ENCODE results near the gene TSHZ2.

TSHZ2 gene

DNA sequence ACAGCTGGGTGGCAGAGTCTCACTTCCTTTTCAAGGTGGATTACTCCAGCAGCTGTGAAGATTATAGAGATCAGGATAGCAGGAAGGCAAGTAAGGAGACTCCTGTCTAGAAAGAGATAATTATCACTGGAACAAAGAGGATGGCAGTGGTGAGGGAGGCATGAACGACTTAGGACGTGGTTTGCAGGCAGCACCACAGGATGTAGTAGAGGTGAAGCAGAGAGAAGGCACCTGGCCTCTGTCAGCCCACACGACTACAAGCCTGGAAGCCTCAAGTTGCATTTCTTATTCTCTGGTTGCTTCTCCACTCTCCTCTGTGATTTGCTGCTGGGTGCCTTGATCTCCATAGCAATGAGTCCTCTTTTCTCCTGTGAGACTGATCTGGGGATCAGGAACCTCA, 62.7 kb downstream of the TSHZ2 start:
- no peaks in the 10 kb centered on the region for H3K36me3 ChIP-seq (ENCODE audit: insufficient read depth, low read length)
- H3K4me1 ChIP-seq (ENCODE audit: insufficient read depth, low read length), result no peaks in the 10 kb centered on the region
- H3K27ac ChIP-seq (ENCODE audit: low read depth, low read length), result no peak overlapping the region
- no peak overlapping the region for H3K4me3 ChIP-seq (ENCODE audit: low read depth in 1 of 2, low read length in 2 of 2)
- no peaks in the 10 kb centered on the region for H3K9me3 ChIP-seq (ENCODE audit: low read length)
- no peak overlapping the region for H3K9ac ChIP-seq (ENCODE audit: low read length)
- H3K27me3 ChIP-seq (ENCODE audit: control insufficient read depth in 1 of 2, insufficient read depth in 2 of 2, low read length in 2 of 2), result no peaks in the 10 kb centered on the region

GRCh38 chr20:53036992-53037391, 64.8 kb downstream of the TSHZ2 start:
- Histone ChIP-seq H3K9me3 (ENCODE audit: low read length) (no peaks in the 10 kb centered on the region), H3K27ac (ENCODE audit: low read depth, low read length) (no peak overlapping the region), H3K4me1 (ENCODE audit: insufficient read depth, low read length) (peaks cover 5% of the 10 kb centered on the region), H3K9ac (ENCODE audit: low read length) (no peak overlapping the region), H3K27me3 (ENCODE audit: control insufficient read depth in 1 of 2, insufficient read depth in 2 of 2, low read length in 2 of 2) (no peaks in the 10 kb centered on the region), H3K4me3 (ENCODE audit: low read depth in 1 of 2, low read length in 2 of 2) (no peak overlapping the region), H3K36me3 (ENCODE audit: insufficient read depth, low read length) (no peaks in the 10 kb centered on the region)

GRCh38 chr20:53037621-53038020, 65.5 kb downstream of the TSHZ2 start:
- Histone ChIP-seq H3K27ac (ENCODE audit: low read depth, low read length) (no peak overlapping the region), H3K4me3 (ENCODE audit: low read depth in 1 of 2, low read length in 2 of 2) (no peak overlapping the region), H3K4me1 (ENCODE audit: insufficient read depth, low read length) (peaks cover 5% of the 10 kb centered on the region), H3K27me3 (ENCODE audit: control insufficient read depth in 1 of 2, insufficient read depth in 2 of 2, low read length in 2 of 2) (no peaks in the 10 kb centered on the region), H3K9me3 (ENCODE audit: low read length) (no peaks in the 10 kb centered on the region), H3K36me3 (ENCODE audit: insufficient read depth, low read length) (no peaks in the 10 kb centered on the region), H3K9ac (ENCODE audit: low read length) (no peak overlapping the region)

DNA sequence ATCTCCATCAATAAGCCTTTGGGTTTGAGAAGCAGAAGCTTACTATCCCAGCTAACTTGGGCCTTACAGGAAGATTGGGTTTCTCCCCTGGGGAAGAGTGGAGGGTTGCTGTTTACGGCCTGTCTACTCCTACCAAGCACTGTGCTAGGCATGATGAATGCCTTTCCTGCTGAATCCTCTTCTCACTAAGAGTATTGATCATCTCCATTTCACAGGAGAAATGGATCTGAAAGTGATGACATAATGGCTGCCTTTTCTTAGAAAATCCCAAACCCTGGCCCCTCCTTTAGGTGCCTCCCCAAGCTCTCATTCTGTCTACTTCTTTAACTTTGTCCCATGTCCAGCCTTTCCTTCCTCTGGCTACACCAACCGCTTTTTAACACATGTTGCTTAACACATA, 66.1 kb downstream of the TSHZ2 start:
- Histone ChIP-seq H3K4me3 (ENCODE audit: low read depth in 1 of 2, low read length in 2 of 2) (no peak overlapping the region), H3K9ac (ENCODE audit: low read length) (no peak overlapping the region), H3K9me3 (ENCODE audit: low read length) (no peaks in the 10 kb centered on the region), H3K27me3 (ENCODE audit: control insufficient read depth in 1 of 2, insufficient read depth in 2 of 2, low read length in 2 of 2) (no peaks in the 10 kb centered on the region), H3K36me3 (ENCODE audit: insufficient read depth, low read length) (no peaks in the 10 kb centered on the region), H3K4me1 (ENCODE audit: insufficient read depth, low read length) (peaks cover 5% of the 10 kb centered on the region), H3K27ac (ENCODE audit: low read depth, low read length) (no peak overlapping the region)

- no peaks in the 10 kb centered on the region for H3K27me3 ChIP-seq (ENCODE audit: control insufficient read depth in 1 of 2, insufficient read depth in 2 of 2, low read length in 2 of 2)
- no peak overlapping the region for H3K9ac ChIP-seq (ENCODE audit: low read length)
- no peaks in the 10 kb centered on the region for H3K9me3 ChIP-seq (ENCODE audit: low read length)
- peaks cover 5% of the 10 kb centered on the region for H3K4me1 ChIP-seq (ENCODE audit: insufficient read depth, low read length)
- no peak overlapping the region for H3K27ac ChIP-seq (ENCODE audit: low read depth, low read length)
- no peaks in the 10 kb centered on the region for H3K36me3 ChIP-seq (ENCODE audit: insufficient read depth, low read length)
- no peak overlapping the region for H3K4me3 ChIP-seq (ENCODE audit: low read depth in 1 of 2, low read length in 2 of 2)
These were observed 68.8 kb downstream of the TSHZ2 start for GRCh38 chr20:53040693-53041589.

DNA sequence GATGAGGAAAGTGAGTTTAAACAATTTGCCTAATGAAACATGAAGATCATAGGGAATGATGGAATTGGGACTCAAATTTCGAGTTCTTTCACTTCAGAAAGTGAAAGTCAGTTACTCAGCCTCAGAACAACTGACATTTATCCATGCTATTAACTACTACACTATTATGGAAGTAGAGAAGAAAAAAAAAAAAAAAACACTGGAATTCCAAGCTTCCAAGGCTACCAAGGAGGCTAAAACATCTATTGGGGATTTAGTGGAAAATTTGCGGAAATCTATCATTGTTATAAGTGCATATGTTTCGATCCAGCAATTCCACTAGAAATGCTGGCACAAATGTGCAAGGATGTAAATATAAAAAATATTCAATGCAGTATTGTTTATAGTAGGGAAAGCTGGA, 70.4 kb downstream of the TSHZ2 start:
- Histone ChIP-seq H3K27ac (ENCODE audit: low read depth, low read length) (no peak overlapping the region), H3K9ac (ENCODE audit: low read length) (no peak overlapping the region), H3K9me3 (ENCODE audit: low read length) (no peaks in the 10 kb centered on the region), H3K4me3 (ENCODE audit: low read depth in 1 of 2, low read length in 2 of 2) (no peak overlapping the region), H3K4me1 (ENCODE audit: insufficient read depth, low read length) (peaks cover 5% of the 10 kb centered on the region), H3K27me3 (ENCODE audit: control insufficient read depth in 1 of 2, insufficient read depth in 2 of 2, low read length in 2 of 2) (no peaks in the 10 kb centered on the region), H3K36me3 (ENCODE audit: insufficient read depth, low read length) (no peaks in the 10 kb centered on the region)

DNA sequence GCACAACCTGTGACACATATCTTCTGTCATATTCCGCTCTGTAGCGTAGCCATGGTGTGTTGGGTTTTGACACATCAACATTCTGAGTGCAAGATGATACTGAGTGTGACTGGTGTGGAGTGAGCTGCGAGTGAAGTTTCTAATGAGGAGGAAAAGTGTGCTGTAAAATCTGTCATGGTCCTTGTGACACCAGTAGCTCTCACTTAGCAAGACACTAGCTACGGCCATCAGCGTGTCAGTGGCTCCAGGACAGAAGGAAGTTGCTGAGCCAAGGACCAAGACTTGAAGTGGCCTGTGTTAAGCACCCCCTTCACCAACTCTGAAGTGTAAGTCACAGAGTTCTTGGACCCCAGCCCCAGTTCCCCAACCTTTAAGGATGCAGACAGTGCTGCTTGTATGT, 72.1 kb downstream of the TSHZ2 start:
- H3K9me3 ChIP-seq (ENCODE audit: low read length), result no peaks in the 10 kb centered on the region
- no peaks in the 10 kb centered on the region for H3K36me3 ChIP-seq (ENCODE audit: insufficient read depth, low read length)
- no peak overlapping the region for H3K4me3 ChIP-seq (ENCODE audit: low read depth in 1 of 2, low read length in 2 of 2)
- H3K9ac ChIP-seq (ENCODE audit: low read length), result no peak overlapping the region
- H3K27ac ChIP-seq (ENCODE audit: low read depth, low read length), result no peak overlapping the region
- H3K27me3 ChIP-seq (ENCODE audit: control insufficient read depth in 1 of 2, insufficient read depth in 2 of 2, low read length in 2 of 2), result no peaks in the 10 kb centered on the region
- peaks cover 5% of the 10 kb centered on the region for H3K4me1 ChIP-seq (ENCODE audit: insufficient read depth, low read length)

GRCh38 chr20:53045941-53046340, 73.8 kb downstream of the TSHZ2 start:
- H3K36me3 ChIP-seq (ENCODE audit: insufficient read depth, low read length), result no peaks in the 10 kb centered on the region

DNA sequence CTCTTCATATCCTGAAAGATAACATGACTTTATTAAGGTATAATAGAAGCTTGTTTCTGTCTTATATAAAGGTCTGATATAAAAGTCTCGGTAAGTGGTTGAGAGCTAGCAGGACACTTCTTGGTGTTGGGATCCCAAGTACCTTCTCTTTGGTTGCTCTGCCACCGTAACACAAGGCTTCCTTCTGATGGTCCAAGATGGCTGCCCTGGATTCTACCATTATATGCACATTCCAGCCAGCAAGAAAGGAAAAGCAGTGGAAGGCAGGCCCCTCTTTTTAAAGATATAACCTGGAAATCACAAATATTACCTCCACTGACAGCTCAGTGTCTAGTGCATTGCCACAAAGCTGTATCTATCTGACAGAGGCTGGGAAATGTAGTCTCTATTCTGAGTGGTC, 75.0 kb downstream of the TSHZ2 start:
- Histone ChIP-seq H3K27ac (ENCODE audit: low read depth, low read length) (no peak overlapping the region), H3K4me3 (ENCODE audit: low read depth in 1 of 2, low read length in 2 of 2) (no peak overlapping the region), H3K27me3 (ENCODE audit: control insufficient read depth in 1 of 2, insufficient read depth in 2 of 2, low read length in 2 of 2) (no peaks in the 10 kb centered on the region), H3K4me1 (ENCODE audit: insufficient read depth, low read length) (no peaks in the 10 kb centered on the region), H3K9ac (ENCODE audit: low read length) (no peak overlapping the region), H3K36me3 (ENCODE audit: insufficient read depth, low read length) (no peaks in the 10 kb centered on the region), H3K9me3 (ENCODE audit: low read length) (no peaks in the 10 kb centered on the region)

More at GRCh38 chr20:53045941-53046340, 73.8 kb downstream of the TSHZ2 start:
- Histone ChIP-seq H3K9me3 (ENCODE audit: low read length) (no peaks in the 10 kb centered on the region), H3K9ac (ENCODE audit: low read length) (no peak overlapping the region), H3K27me3 (ENCODE audit: control insufficient read depth in 1 of 2, insufficient read depth in 2 of 2, low read length in 2 of 2) (no peaks in the 10 kb centered on the region), H3K4me3 (ENCODE audit: low read depth in 1 of 2, low read length in 2 of 2) (no peak overlapping the region), H3K27ac (ENCODE audit: low read depth, low read length) (no peak overlapping the region), H3K4me1 (ENCODE audit: insufficient read depth, low read length) (peaks cover 5% of the 10 kb centered on the region)

- Histone ChIP-seq H3K9me3 (ENCODE audit: low read length) (no peaks in the 10 kb centered on the region), H3K27ac (ENCODE audit: low read depth, low read length) (no peak overlapping the region), H3K4me1 (ENCODE audit: insufficient read depth, low read length) (no peaks in the 10 kb centered on the region), H3K27me3 (ENCODE audit: control insufficient read depth in 1 of 2, insufficient read depth in 2 of 2, low read length in 2 of 2) (no peaks in the 10 kb centered on the region), H3K4me3 (ENCODE audit: low read depth in 1 of 2, low read length in 2 of 2) (no peak overlapping the region), H3K9ac (ENCODE audit: low read length) (no peak overlapping the region), H3K36me3 (ENCODE audit: insufficient read depth, low read length) (no peaks in the 10 kb centered on the region)
These were observed 76.2 kb downstream of the TSHZ2 start for GRCh38 chr20:53048387-53048786.

DNA sequence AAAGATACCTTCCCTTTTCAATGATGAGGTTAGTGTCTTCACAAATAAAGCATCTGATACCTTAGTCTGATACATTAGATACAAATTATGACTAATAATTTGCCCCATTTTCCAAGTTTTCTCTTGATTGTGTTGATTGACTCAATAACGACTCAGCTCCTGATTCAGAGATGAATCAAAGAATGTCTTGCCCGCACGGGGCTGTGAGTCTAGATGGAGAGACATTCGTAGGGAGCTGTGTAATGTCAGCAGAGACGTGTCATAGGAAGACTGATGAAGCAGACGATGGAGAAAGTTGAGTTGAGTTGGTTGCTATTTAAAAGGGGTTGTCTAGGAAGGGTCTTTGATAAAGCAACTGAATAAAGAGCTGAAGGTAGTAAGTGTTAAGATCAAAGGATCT, 78.2 kb downstream of the TSHZ2 start:
- no peak overlapping the region for H3K27ac ChIP-seq (ENCODE audit: low read depth, low read length)
- H3K27me3 ChIP-seq (ENCODE audit: control insufficient read depth in 1 of 2, insufficient read depth in 2 of 2, low read length in 2 of 2), result no peaks in the 10 kb centered on the region
- no peak overlapping the region for H3K4me3 ChIP-seq (ENCODE audit: low read depth in 1 of 2, low read length in 2 of 2)
- H3K36me3 ChIP-seq (ENCODE audit: insufficient read depth, low read length), result no peaks in the 10 kb centered on the region
- no peak overlapping the region for H3K9ac ChIP-seq (ENCODE audit: low read length)
- no peaks in the 10 kb centered on the region for H3K9me3 ChIP-seq (ENCODE audit: low read length)
- no peaks in the 10 kb centered on the region for H3K4me1 ChIP-seq (ENCODE audit: insufficient read depth, low read length)

- Histone ChIP-seq H3K36me3 (ENCODE audit: insufficient read depth, low read length) (no peaks in the 10 kb centered on the region), H3K27me3 (ENCODE audit: control insufficient read depth in 1 of 2, insufficient read depth in 2 of 2, low read length in 2 of 2) (no peaks in the 10 kb centered on the region), H3K27ac (ENCODE audit: low read depth, low read length) (no peak overlapping the region), H3K4me3 (ENCODE audit: low read depth in 1 of 2, low read length in 2 of 2) (no peak overlapping the region), H3K9me3 (ENCODE audit: low read length) (no peaks in the 10 kb centered on the region), H3K9ac (ENCODE audit: low read length) (no peak overlapping the region), H3K4me1 (ENCODE audit: insufficient read depth, low read length) (no peaks in the 10 kb centered on the region)
These were observed 80.2 kb downstream of the TSHZ2 start for GRCh38 chr20:53052380-53052779.

Data from muscle layer of colon (tissue), 2 donors.